ENCODE data around the gene ITGA8.

- TF ChIP-seq CTCF (IDR thresholded peaks at IDR 0.05) (no peak), POLR2AphosphoS5 (IDR thresholded peaks at IDR 0.05) (no peak)
Observed at GRCh38 chr10:15587271-15587670, 132.5 kb downstream of the ITGA8 start.
